ENCODE measurements around the gene ENKUR. TPM values are rescaled to one million over a fixed set of nuclear protein-coding genes. Genes with fewer than 3 reads are reported as not detected.

ENKUR gene
- total RNA-seq, 2 experiments from 2014 or later, result not detected

DNA sequence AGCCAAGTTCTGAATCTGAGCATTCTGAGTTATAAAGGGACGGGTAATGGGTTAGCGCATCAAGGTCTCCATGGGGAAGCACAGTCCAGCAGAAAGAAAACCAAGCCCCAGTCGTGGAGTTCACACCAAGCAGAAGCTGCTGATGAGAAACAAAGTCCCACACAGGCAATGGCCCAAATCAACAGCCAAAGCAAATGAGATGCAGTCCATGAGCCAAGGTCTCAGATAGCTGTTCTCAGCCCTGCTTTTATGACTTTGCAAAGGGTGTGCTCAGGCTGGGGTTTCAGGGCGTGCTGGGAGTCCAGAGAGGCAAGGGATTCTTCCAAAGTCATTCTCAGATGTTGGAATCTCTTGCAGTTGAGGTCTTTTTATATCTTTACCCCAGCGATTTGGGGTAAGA is 32.5 kb upstream of the ENKUR start:
- no peaks in the 10 kb centered on the region for H3K4me1 Mint-ChIP-seq (ENCODE audit: low read depth)
- ATAC-seq, result no peak
- H3K27ac Mint-ChIP-seq, result no peak overlapping the region
- no peaks in the 10 kb centered on the region for H3K9me3 Mint-ChIP-seq (ENCODE audit: insufficient read depth)
- H3K27me3 Mint-ChIP-seq (ENCODE audit: low read depth), result peaks cover 10% of the 10 kb centered on the region
- H3K4me3 Mint-ChIP-seq, result no peak overlapping the region
- DNase-seq, result no peak
- H3K36me3 Mint-ChIP-seq (ENCODE audit: low read depth), result no peaks in the 10 kb centered on the region
- ChIA-PET CTCF (no interaction called here), POLR2A (no interaction called here)

DNA sequence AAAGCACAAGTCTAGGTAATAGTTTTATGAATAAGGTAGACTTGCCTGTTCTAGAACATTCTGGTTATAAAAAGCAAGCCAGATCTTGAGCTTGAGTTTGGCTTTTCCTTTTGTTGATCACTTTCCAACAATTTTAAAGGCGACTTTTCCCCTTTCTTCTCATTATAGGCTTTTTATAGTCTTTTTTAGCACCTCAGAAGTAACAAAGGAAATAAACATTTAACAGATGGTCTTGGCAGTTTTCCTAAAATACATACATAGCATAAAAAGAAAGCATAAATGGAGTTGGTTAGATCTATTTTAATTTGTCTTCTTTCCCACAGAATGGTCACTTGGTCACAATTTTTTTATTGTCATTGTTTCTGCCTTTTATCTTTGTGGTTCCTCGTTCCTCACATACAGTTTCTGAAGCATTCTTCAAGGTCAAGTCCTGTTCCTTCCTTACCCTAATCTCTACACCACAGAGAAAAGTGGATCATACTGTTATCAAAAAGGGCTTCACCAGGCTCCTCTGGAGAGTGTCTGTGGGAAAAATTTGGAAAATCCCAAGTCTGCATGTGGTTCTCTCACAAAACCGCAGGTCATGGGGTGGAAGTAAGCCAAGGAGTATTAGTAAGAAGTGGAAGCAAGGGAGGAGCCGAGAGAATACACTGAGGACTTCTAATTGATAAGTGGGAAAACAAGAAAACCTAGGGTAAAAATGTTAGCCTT is 31.8 kb upstream of the ENKUR start:
- no peak overlapping the region for H3K27ac Mint-ChIP-seq
- H3K36me3 Mint-ChIP-seq (ENCODE audit: low read depth), result no peaks in the 10 kb centered on the region
- ChIA-PET POLR2A (no interaction called here), CTCF (no interaction called here)
- DNase-seq (no peak), ATAC-seq (no peak)
- H3K27me3 Mint-ChIP-seq (ENCODE audit: low read depth), result peaks cover 10% of the 10 kb centered on the region
- no peaks in the 10 kb centered on the region for H3K9me3 Mint-ChIP-seq (ENCODE audit: insufficient read depth)
- H3K4me1 Mint-ChIP-seq (ENCODE audit: low read depth), result no peaks in the 10 kb centered on the region
- H3K4me3 Mint-ChIP-seq, result no peak overlapping the region

DNA sequence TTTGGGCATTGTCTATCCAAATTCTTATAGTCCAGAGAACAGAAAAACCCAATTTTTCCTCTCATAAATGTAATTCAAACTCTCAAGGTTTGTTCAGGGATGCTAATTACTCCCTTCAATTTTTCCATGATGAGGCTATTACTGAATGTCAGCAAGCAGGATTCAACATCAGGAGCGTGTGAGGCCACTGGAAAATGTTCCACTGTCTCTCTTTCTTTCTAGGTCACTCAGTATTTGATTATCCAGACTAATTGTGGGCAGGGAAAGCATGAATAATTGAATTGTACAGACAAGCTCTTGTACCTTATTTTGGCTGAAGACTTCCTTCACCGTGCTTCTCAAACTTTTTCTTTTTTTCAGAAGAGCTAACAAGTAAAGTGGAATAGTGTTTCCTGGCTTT is 31.1 kb upstream of the ENKUR start:
- H3K27ac Mint-ChIP-seq, result no peak overlapping the region
- DNase-seq (no peak), ATAC-seq (no peak)
- H3K27me3 Mint-ChIP-seq (ENCODE audit: low read depth), result peaks cover 10% of the 10 kb centered on the region
- H3K4me1 Mint-ChIP-seq (ENCODE audit: low read depth), result no peaks in the 10 kb centered on the region
- CTCF ChIA-PET, result no interaction called here
- no peaks in the 10 kb centered on the region for H3K36me3 Mint-ChIP-seq (ENCODE audit: low read depth)
- H3K4me3 Mint-ChIP-seq, result no peak overlapping the region
- H3K9me3 Mint-ChIP-seq (ENCODE audit: insufficient read depth), result no peaks in the 10 kb centered on the region
- POLR2A ChIA-PET, result no interaction called here

DNA sequence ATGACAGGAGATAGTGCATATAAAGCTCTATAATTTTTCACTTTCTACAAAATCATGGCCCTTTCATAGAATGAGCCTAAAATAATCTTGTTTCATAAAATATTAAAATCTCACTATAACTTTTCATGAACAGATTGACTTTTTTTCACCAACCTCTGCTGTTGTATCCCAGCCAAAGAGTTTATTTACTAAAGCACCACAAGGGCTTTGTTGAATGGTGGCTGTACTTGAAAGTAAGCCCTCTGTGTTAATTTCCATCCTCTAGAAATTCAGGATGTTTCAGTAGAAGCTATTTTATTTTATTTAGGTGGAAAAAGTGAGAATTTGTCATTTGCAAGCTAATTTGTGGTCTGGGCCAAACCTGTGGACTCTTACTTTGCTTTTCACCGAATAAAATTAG is 30.7 kb upstream of the ENKUR start:
- Mint-ChIP-seq H3K9me3 (ENCODE audit: insufficient read depth) (no peaks in the 10 kb centered on the region), H3K36me3 (ENCODE audit: low read depth) (no peaks in the 10 kb centered on the region), H3K27ac (no peak overlapping the region), H3K4me3 (no peak overlapping the region), H3K27me3 (ENCODE audit: low read depth) (peaks cover 10% of the 10 kb centered on the region), H3K4me1 (ENCODE audit: low read depth) (no peaks in the 10 kb centered on the region)
- DNase-seq (no peak), ATAC-seq (no peak)
- ChIA-PET CTCF (no interaction called here), POLR2A (no interaction called here)

DNA sequence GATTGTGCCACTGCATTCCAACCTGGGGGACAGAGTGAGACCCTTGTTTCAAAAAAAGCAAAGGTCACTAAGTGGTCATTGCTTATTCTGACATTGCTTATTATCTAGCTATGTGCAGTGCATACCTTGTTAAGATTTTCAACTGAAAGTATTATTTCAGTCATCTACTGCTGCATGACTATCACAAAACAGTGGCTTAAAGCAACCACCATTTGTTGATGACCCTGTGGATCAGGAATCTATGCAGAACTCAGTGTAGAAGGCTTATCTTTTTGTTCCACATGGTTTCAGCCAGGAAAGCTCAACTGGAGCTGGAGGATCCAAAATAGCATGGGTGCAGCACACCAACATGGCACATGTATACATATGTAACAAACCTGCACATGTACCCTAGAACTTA is 23.6 kb upstream of the ENKUR start:
- ATAC-seq (no peak), DNase-seq (no peak)
- no peaks in the 10 kb centered on the region for H3K4me1 Mint-ChIP-seq (ENCODE audit: low read depth)
- no peaks in the 10 kb centered on the region for H3K9me3 Mint-ChIP-seq (ENCODE audit: insufficient read depth)
- H3K4me3 Mint-ChIP-seq, result no peak overlapping the region
- no peak overlapping the region for H3K27ac Mint-ChIP-seq
- ChIA-PET POLR2A (no interaction called here), CTCF (no interaction called here)
- no peaks in the 10 kb centered on the region for H3K36me3 Mint-ChIP-seq (ENCODE audit: low read depth)
- peaks cover 21% of the 10 kb centered on the region for H3K27me3 Mint-ChIP-seq (ENCODE audit: low read depth)

DNA sequence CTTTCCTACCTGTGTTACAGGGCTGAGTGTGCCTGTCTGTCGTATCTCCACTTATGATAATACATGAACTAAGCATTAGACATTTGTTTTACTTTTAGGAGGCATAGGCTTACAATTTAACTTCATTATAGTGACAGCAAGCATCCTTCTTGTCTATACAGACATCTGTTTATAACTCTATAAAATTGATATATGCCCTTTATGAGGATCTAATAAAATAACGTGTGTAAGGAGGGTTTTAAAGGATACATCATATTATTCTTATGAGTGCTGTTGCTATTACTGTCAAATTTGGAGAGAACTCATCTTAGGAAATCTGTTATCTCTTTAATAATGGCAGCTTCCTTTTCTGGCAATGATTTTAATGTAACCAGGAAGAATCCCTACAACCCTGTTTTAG is 22.4 kb upstream of the ENKUR start:
- H3K27me3 Mint-ChIP-seq (ENCODE audit: low read depth), result peaks cover 20% of the 10 kb centered on the region
- DNase-seq (no peak), ATAC-seq (no peak)
- ChIA-PET CTCF (interaction anchor here (0.5 kb wide), 1 partner anchor 132 kb away, joined by 3 read pairs; no protein-coding TSS in a partner anchor), POLR2A (no interaction called here)
- H3K4me3 Mint-ChIP-seq, result no peak overlapping the region
- H3K36me3 Mint-ChIP-seq (ENCODE audit: low read depth), result no peaks in the 10 kb centered on the region
- H3K4me1 Mint-ChIP-seq (ENCODE audit: low read depth), result no peaks in the 10 kb centered on the region
- no peaks in the 10 kb centered on the region for H3K9me3 Mint-ChIP-seq (ENCODE audit: insufficient read depth)
- H3K27ac Mint-ChIP-seq, result no peak overlapping the region

DNA sequence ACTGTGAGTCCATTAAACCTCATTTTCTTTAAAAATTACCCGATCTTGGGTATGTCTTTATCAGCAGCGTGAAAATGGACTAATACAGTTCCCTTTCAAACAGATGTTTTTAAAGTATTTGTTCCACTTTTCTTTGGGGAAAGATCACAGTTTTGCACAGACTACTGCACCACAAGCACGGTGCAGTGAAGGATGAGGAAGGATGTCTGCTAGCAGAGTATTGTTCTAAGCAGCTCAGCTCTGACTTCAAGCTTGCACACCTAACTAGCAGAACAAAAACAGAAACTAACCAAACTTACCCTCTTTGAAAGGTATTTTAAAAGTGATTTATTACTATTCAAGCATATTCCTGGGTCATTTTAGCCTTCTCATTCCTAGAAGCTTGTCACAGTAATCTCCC is 20.4 kb upstream of the ENKUR start:
- Mint-ChIP-seq H3K4me3 (no peak overlapping the region), H3K27ac (no peak overlapping the region), H3K27me3 (ENCODE audit: low read depth) (peaks cover 17% of the 10 kb centered on the region), H3K4me1 (ENCODE audit: low read depth) (no peaks in the 10 kb centered on the region), H3K9me3 (ENCODE audit: insufficient read depth) (no peaks in the 10 kb centered on the region), H3K36me3 (ENCODE audit: low read depth) (no peaks in the 10 kb centered on the region)
- POLR2A ChIA-PET, result interaction anchor here (0.6 kb wide), 1 partner anchor 191 kb away, joined by 4 read pairs; no protein-coding TSS in a partner anchor
- DNase-seq (no peak), ATAC-seq (no peak)
- CTCF ChIA-PET, result interaction anchor here (0.8 to 1.2 kb wide), 2 partner anchors 9 to 419 kb away, joined by 3 to 4 read pairs; no protein-coding TSS in a partner anchor

DNA sequence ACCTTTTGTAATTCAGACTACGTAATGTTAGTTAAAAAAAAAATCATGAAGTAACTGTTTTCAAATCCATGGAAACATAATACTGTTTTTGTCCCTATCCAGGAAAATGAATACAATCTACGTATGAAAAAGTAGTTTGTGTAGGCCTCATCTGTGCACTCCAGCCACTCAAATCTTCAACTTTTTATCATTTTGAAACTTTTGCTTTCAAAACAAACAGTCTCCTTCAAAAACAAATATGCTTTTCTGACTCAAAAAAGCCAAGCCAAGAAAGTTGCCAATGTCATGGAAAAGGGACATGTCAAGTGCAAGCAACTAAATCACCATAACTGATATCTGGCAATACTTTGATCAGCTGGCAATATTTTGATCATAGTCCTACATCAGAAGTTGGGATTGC is 13.6 kb upstream of the ENKUR start:
- CTCF ChIA-PET, result no interaction called here
- Mint-ChIP-seq H3K27me3 (ENCODE audit: low read depth) (no peaks in the 10 kb centered on the region), H3K36me3 (ENCODE audit: low read depth) (peaks cover 3% of the 10 kb centered on the region), H3K27ac (no peak overlapping the region), H3K4me1 (ENCODE audit: low read depth) (no peaks in the 10 kb centered on the region), H3K9me3 (ENCODE audit: insufficient read depth) (no peaks in the 10 kb centered on the region), H3K4me3 (no peak overlapping the region)
- DNase-seq (no peak), ATAC-seq (no peak)
- POLR2A ChIA-PET, result no interaction called here

DNA sequence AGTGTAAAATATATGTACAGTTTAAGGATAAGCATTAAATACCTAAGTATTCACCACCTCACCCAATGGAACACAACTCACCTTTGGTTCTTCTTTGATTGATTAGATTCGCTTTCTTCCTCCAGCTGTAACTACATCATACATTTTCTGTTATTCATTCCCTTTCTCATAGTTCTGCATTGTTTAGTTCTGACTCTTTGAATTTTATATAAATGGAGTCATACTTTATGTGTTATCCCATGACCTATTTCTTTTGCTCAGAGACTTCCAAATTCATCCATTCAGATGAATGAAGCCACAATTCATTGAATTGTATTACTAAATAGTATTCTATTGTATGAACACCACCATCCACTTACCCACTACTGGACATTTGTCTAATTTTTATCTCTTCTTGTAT is 12.8 kb upstream of the ENKUR start:
- ChIA-PET CTCF (no interaction called here), POLR2A (no interaction called here)
- DNase-seq (no peak), ATAC-seq (no peak)
- no peak overlapping the region for H3K27ac Mint-ChIP-seq
- H3K9me3 Mint-ChIP-seq (ENCODE audit: insufficient read depth), result no peaks in the 10 kb centered on the region
- no peaks in the 10 kb centered on the region for H3K4me1 Mint-ChIP-seq (ENCODE audit: low read depth)
- H3K27me3 Mint-ChIP-seq (ENCODE audit: low read depth), result no peaks in the 10 kb centered on the region
- H3K36me3 Mint-ChIP-seq (ENCODE audit: low read depth), result peaks cover 3% of the 10 kb centered on the region
- no peak overlapping the region for H3K4me3 Mint-ChIP-seq

DNA sequence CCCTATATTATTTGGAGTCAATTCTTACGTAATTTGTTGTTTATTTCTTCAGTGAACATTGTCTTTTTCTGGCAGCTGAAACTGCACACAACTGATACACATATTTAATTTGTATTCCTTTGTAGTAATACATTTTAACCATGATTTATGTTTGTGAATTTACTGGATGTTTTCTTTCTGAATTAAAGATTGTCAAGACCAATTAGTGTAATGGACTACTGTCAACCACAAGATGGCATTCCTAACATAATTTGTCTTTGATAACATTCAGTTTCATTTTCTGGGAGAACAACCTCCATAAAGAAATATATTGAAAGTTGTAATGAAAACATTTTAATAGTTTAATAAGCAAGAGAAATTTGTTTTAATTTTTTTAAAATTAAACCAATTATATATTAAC is 10.5 kb upstream of the ENKUR start:
- Mint-ChIP-seq H3K36me3 (ENCODE audit: low read depth) (peaks cover 3% of the 10 kb centered on the region), H3K4me3 (no peak overlapping the region), H3K27ac (no peak overlapping the region), H3K4me1 (ENCODE audit: low read depth) (no peaks in the 10 kb centered on the region), H3K27me3 (ENCODE audit: low read depth) (no peaks in the 10 kb centered on the region), H3K9me3 (ENCODE audit: insufficient read depth) (no peaks in the 10 kb centered on the region)
- POLR2A ChIA-PET, result no interaction called here
- DNase-seq (no peak), ATAC-seq (no peak)
- CTCF ChIA-PET, result no interaction called here

DNA sequence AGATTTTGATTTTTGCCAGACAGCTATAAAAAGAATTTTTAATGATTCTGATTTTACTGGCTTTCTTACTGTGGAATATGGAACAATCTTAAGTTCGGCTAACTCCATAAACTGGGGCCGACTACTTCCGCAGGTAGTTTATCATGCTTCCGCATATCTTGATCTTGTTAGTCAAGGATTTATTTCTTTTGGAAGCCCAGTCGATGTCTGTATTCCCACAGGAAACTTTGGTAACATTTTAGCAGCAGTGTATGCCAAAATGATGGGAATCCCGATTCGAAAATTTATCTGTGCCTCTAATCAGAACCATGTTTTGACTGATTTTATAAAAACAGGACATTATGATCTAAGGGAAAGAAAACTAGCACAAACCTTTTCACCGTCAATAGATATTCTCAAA is 8.6 kb upstream of the ENKUR start:
- H3K4me3 Mint-ChIP-seq, result no peak overlapping the region
- H3K36me3 Mint-ChIP-seq (ENCODE audit: low read depth), result no peaks in the 10 kb centered on the region
- no peak for DNase-seq
- ChIA-PET POLR2A (no interaction called here), CTCF (interaction anchor here (1.0 to 1.2 kb wide), 2 partner anchors 57 to 382 kb away, joined by 3 to 5 read pairs; no protein-coding TSS in a partner anchor)
- H3K27ac Mint-ChIP-seq, result no peak overlapping the region
- H3K4me1 Mint-ChIP-seq (ENCODE audit: low read depth), result no peaks in the 10 kb centered on the region
- no peak for ATAC-seq
- H3K9me3 Mint-ChIP-seq (ENCODE audit: insufficient read depth), result no peaks in the 10 kb centered on the region
- H3K27me3 Mint-ChIP-seq (ENCODE audit: low read depth), result no peaks in the 10 kb centered on the region

DNA sequence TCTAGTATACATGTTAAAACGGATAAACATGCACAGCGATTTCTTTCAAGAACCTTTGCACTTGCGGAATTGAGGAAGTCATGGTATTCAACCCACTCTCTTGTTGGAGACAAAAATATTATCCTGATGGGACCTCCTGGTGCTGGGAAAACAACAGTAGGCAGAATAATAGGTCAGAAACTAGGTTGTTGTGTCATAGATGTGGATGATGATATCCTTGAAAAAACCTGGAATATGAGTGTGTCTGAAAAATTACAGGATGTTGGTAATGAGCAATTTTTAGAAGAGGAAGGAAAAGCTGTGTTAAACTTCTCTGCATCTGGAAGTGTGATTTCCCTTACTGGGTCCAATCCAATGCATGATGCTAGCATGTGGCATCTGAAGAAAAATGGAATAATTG is 7.3 kb upstream of the ENKUR start:
- Mint-ChIP-seq H3K4me1 (ENCODE audit: low read depth) (peaks cover under 1% of the 10 kb centered on the region), H3K27me3 (ENCODE audit: low read depth) (no peaks in the 10 kb centered on the region), H3K9me3 (ENCODE audit: insufficient read depth) (no peaks in the 10 kb centered on the region), H3K4me3 (no peak overlapping the region), H3K27ac (no peak overlapping the region), H3K36me3 (ENCODE audit: low read depth) (no peaks in the 10 kb centered on the region)
- ATAC-seq (no peak), DNase-seq (no peak)
- ChIA-PET POLR2A (no interaction called here), CTCF (no interaction called here)

DNA sequence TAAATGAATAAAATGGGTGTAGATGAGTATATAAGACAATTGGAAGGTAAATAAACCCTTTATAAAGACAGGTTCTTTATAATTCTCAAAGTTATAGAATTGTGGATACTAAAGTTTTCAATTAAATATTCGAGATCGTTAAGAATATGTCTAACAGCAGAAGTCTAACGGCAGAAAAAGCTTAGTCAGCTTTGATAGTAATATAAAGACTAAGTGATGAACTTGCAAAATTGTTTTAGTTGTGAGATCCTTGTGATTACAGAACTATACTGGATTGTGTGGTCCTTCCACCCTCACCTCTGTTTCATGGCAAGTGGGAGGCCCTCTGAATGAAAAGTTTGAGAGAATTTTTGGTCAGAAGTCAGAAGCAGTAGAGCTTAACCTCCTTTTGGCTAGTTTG is 2.7 kb upstream of the ENKUR start:
- CTCF ChIA-PET, result no interaction called here
- H3K36me3 Mint-ChIP-seq (ENCODE audit: low read depth), result no peaks in the 10 kb centered on the region
- no peaks in the 10 kb centered on the region for H3K27me3 Mint-ChIP-seq (ENCODE audit: low read depth)
- H3K4me1 Mint-ChIP-seq (ENCODE audit: low read depth), result peaks cover 20% of the 10 kb centered on the region
- no peak for ATAC-seq
- POLR2A ChIA-PET, result no interaction called here
- H3K27ac Mint-ChIP-seq, result no peak overlapping the region
- H3K4me3 Mint-ChIP-seq, result no peak overlapping the region
- no peak for DNase-seq
- no peaks in the 10 kb centered on the region for H3K9me3 Mint-ChIP-seq (ENCODE audit: insufficient read depth)
